IMR-90 (cell line): ENCODE data around the gene RELN. TPM values are rescaled to one million over a fixed set of nuclear protein-coding genes. Genes with fewer than 3 reads are reported as not detected.

Experiments used
- ATAC-seq: fragments of 200-7000 bp; cut with Tn5 transposase; 2 replicates; pipeline ENCODE4 v1.9.1; 2020; ENCODE audit warnings: low read depth, mild to moderate bottlenecking, moderate library complexity
- BruUV-seq: library from RNA; stranded (reverse); fragments of 400-500 nt; replicated peaks from 2 replicates; lab custom pipeline; 2021; lab: Mats Ljungman, UMichigan
- CTCF ChIA-PET: fragments of 300-600 bp; formaldehyde crosslinking; extraction: SDS; loops from one replicate; lab custom pipeline; 2021; ENCODE audit warnings: antibody characterized with exemption; lab: Yijun Ruan, JAX
- POLR2A ChIA-PET: fragments of 300-600 bp; sonication (Branson Sonifier 250); formaldehyde crosslinking; loops from one replicate; lab custom pipeline; 2022; ENCODE audit warnings: antibody characterized with exemption; ENCODE audit not compliant: unreplicated experiment; lab: Charles Lee
- DNase-seq: peaks from one replicate; pipeline ENCODE4 v3.0.0; 2013
- H2AFZ ChIP-seq: replicated peaks from 2 replicates; pipeline ENCODE3; 2013; ENCODE audit warnings: low read length, mild to moderate bottlenecking; ENCODE audit not compliant: poor library complexity
- H2AK5ac ChIP-seq: 2 replicates; pipeline ENCODE4 v1.6.1; 2013; ENCODE audit warnings: low read depth, low read length, inconsistent platforms
- H2AK9ac ChIP-seq: replicated peaks from 2 replicates; pipeline ENCODE3; 2013; ENCODE audit warnings: mild to moderate bottlenecking, low read depth, low read length, moderate library complexity; ENCODE audit not compliant: poor library complexity
- H2BK120ac ChIP-seq: 2 replicates; pipeline ENCODE4 v1.6.1; 2013; ENCODE audit warnings: low read depth, low read length, inconsistent platforms
- H2BK15ac ChIP-seq: 3 replicates; pipeline ENCODE4 v1.6.1; 2013; ENCODE audit warnings: low read depth, low read length, inconsistent platforms
- H2BK20ac ChIP-seq: 2 replicates; pipeline ENCODE4 v1.6.1; 2013; ENCODE audit warnings: low read depth, mild to moderate bottlenecking, inconsistent platforms, low read length, moderate library complexity
- H2BK5ac ChIP-seq: 2 replicates; pipeline ENCODE4 v1.6.1; 2013; ENCODE audit warnings: mild to moderate bottlenecking, low read depth, low read length, inconsistent platforms; ENCODE audit not compliant: poor library complexity, severe bottlenecking
- H3K14ac ChIP-seq: replicated peaks from 2 replicates; pipeline ENCODE4 v1.6.1; 2013; ENCODE audit warnings: low read depth, low read length, inconsistent platforms
- H3K18ac ChIP-seq: 2 replicates; pipeline ENCODE4 v1.6.1; 2013; ENCODE audit warnings: low read depth, low read length, control low read depth
- H3K23ac ChIP-seq: 2 replicates; pipeline ENCODE4 v1.6.1; 2013; ENCODE audit warnings: low read depth, low read length, inconsistent platforms
- H3K27ac ChIP-seq: 2 replicates; pipeline ENCODE4 v1.5.1; 2013; ENCODE audit warnings: mild to moderate bottlenecking, control low read depth, low read length; ENCODE audit not compliant: insufficient read depth
- H3K27me3 ChIP-seq: 2 replicates; pipeline ENCODE4 v1.6.1; 2013; ENCODE audit warnings: low read length; ENCODE audit not compliant: control insufficient read depth, insufficient read depth
- H3K36me3 ChIP-seq: 2 replicates; pipeline ENCODE4 v1.6.1; 2013; ENCODE audit warnings: low read length, mixed read lengths; ENCODE audit not compliant: control insufficient read depth, insufficient read depth
- H3K4ac ChIP-seq: 2 replicates; pipeline ENCODE4 v1.6.1; 2013; ENCODE audit warnings: low read depth, low read length, inconsistent platforms
- H3K4me1 ChIP-seq: 2 replicates; pipeline ENCODE4 v1.6.1; 2013; ENCODE audit warnings: low read length, mixed read lengths; ENCODE audit not compliant: control insufficient read depth, insufficient read depth
- H3K4me2 ChIP-seq: 2 replicates; pipeline ENCODE4 v1.6.1; 2013; ENCODE audit warnings: low read depth, mild to moderate bottlenecking, control low read depth, low read length, moderate library complexity
- H3K4me3 ChIP-seq: 2 replicates; pipeline ENCODE4 v1.5.1; 2013; ENCODE audit warnings: low read depth, mild to moderate bottlenecking, control low read depth, low read length, moderate library complexity; ENCODE audit not compliant: insufficient read depth
- H3K56ac ChIP-seq: 2 replicates; pipeline ENCODE4 v1.6.1; 2013; ENCODE audit warnings: low read length, inconsistent platforms; ENCODE audit not compliant: insufficient read depth; ENCODE audit errors: extremely low read depth
- H3K79me1 ChIP-seq, 2 experiments: 2 replicates each; pipeline ENCODE4 v1.6.1; 2013; ENCODE audit warnings: low read length in 2 of 2, inconsistent platforms in 1 of 2, low read depth in 1 of 2
- H3K9ac ChIP-seq: 2 replicates; pipeline ENCODE4 v1.6.1; 2013; ENCODE audit warnings: low read depth, low read length, control low read depth
- H3K9me1 ChIP-seq: 2 replicates; pipeline ENCODE4 v1.6.1; 2013; ENCODE audit warnings: low read length, inconsistent platforms; ENCODE audit not compliant: insufficient read depth
- H3K9me3 ChIP-seq: 2 replicates; pipeline ENCODE4 v1.6.1; 2013; ENCODE audit warnings: low read length; ENCODE audit not compliant: control insufficient read depth, insufficient read depth
- H4K20me1 ChIP-seq: 2 replicates; pipeline ENCODE4 v1.6.1; 2013; ENCODE audit warnings: low read length, inconsistent platforms; ENCODE audit not compliant: insufficient read depth
- H4K5ac ChIP-seq: 2 replicates; pipeline ENCODE4 v1.6.1; 2013; ENCODE audit warnings: mild to moderate bottlenecking, low read depth, low read length, control low read depth
- H4K8ac ChIP-seq, 2 experiments: 2 replicates each; pipeline ENCODE4 v1.6.1; 2013; ENCODE audit warnings: low read depth in 2 of 2, low read length in 2 of 2, control low read depth in 1 of 2, inconsistent platforms in 1 of 2
- H4K91ac ChIP-seq: 2 replicates; pipeline ENCODE4 v1.6.1; 2013; ENCODE audit warnings: low read depth, low read length, inconsistent platforms; ENCODE audit not compliant: insufficient read depth
- BHLHE40 ChIP-seq: fragments of 150-350 bp; IDR thresholded peaks from 2 replicates; pipeline ENCODE4 v1.6.1; 2016; ENCODE audit warnings: mild to moderate bottlenecking, low read depth, low read length
- CEBPB ChIP-seq: IDR thresholded peaks from 2 replicates; pipeline ENCODE4 v1.6.1; 2012; ENCODE audit warnings: low read depth, low read length, improper control_type of control experiment
- CHD1 ChIP-seq: IDR thresholded peaks from 2 replicates; pipeline ENCODE4 v1.6.1; 2012; ENCODE audit warnings: low read depth, low read length, improper control_type of control experiment
- FOS ChIP-seq: fragments of 150-350 bp; IDR thresholded peaks from 2 replicates; pipeline ENCODE4 v1.6.1; 2016; ENCODE audit warnings: low read depth, low read length
- MAFK ChIP-seq: IDR thresholded peaks from 2 replicates; pipeline ENCODE4 v1.6.1; 2012; ENCODE audit warnings: low read depth, low read length, improper control_type of control experiment
- MAZ ChIP-seq: IDR thresholded peaks from 2 replicates; pipeline ENCODE4 v1.6.1; 2012; ENCODE audit warnings: low read depth, mild to moderate bottlenecking, low read length, improper control_type of control experiment, moderate library complexity, borderline replicate concordance
- MXI1 ChIP-seq: IDR thresholded peaks from 2 replicates; pipeline ENCODE4 v1.6.1; 2012; ENCODE audit warnings: low read depth, mild to moderate bottlenecking, low read length, moderate library complexity, borderline replicate concordance
- NFE2L2 ChIP-seq: fragments of 150-350 bp; IDR thresholded peaks from 2 replicates; pipeline ENCODE4 v1.6.1; 2016; ENCODE audit warnings: low read depth, mild to moderate bottlenecking, low read length
- POLR2A ChIP-seq: IDR thresholded peaks from 2 replicates; pipeline ENCODE4 v1.6.1; 2012; ENCODE audit warnings: mild to moderate bottlenecking, low read depth, low read length
- RAD21 ChIP-seq: IDR thresholded peaks from 2 replicates; pipeline ENCODE4 v1.6.1; 2012; ENCODE audit warnings: low read length, improper control_type of control experiment
- RCOR1 ChIP-seq: IDR thresholded peaks from 2 replicates; pipeline ENCODE4 v1.6.1; 2012; ENCODE audit warnings: mild to moderate bottlenecking, low read length, improper control_type of control experiment; ENCODE audit not compliant: insufficient replicate concordance
- RFX5 ChIP-seq: IDR thresholded peaks from 2 replicates; pipeline ENCODE4 v1.8.0; 2012; ENCODE audit warnings: low read depth, mild to moderate bottlenecking, low read length, moderate library complexity
- SMC3 ChIP-seq: fragments of 150-350 bp; IDR thresholded peaks from 2 replicates; pipeline ENCODE4 v1.6.1; 2016; ENCODE audit warnings: low read depth, mild to moderate bottlenecking, antibody characterized with exemption, low read length, moderate library complexity
- WGBS, 2 experiments: methylation state at CpG; one replicate each; pipeline versions ENCODE4 v1.1.5 to v1.1.7; 2013; ENCODE audit warnings: missing lambda C conversion rate in 2 of 2; ENCODE audit not compliant: insufficient read length in 1 of 2; ENCODE audit errors: extremely low coverage in 2 of 2; 5-methylcytosine and 5-hydroxymethylcytosine counted together
- dilution Hi-C: fragments of 300-500 bp; cut with HindIII; formaldehyde crosslinking; loops from one replicate; pipeline ENCODE4 v1.14.3; 2018; ENCODE audit warnings: low sequenced_read_pairs; ENCODE audit not compliant: unreplicated experiment
- in situ Hi-C: fragments of 300-500 bp; cut with MboI; formaldehyde crosslinking; loops from 3 replicates; pipeline ENCODE4 v1.14.3; 2019; ENCODE audit warnings: low sequenced_read_pairs, inconsistent platforms, mixed read lengths
- intact Hi-C: fragments of 100-400 bp; cut with micrococcal nuclease; formaldehyde crosslinking; loops from 2 replicates; pipeline ENCODE4 v1.10.0; 2022
- polyA plus RNA-seq, 3 experiments: library from polyadenylated mRNA; depleted of rRNA; stranded (reverse); fragments of >200 nt; gene quantifications; 2 replicates each; pipeline ENCODE4 v1.2.3, GENCODE V29; 2012; ENCODE audit warnings: low replicate concordance in 1 of 3
- total RNA-seq: library from RNA; depleted of rRNA; stranded (reverse); fragments of >200 nt; gene quantifications from 2 replicates; pipeline ENCODE4 v1.2.3, GENCODE V29; 2012

The RELN gene
- total and polyA plus RNA-seq, 2 of the 4 experiments (the other 2 are of a cell fraction): 14.7 to 23.7 TPM

DNA sequence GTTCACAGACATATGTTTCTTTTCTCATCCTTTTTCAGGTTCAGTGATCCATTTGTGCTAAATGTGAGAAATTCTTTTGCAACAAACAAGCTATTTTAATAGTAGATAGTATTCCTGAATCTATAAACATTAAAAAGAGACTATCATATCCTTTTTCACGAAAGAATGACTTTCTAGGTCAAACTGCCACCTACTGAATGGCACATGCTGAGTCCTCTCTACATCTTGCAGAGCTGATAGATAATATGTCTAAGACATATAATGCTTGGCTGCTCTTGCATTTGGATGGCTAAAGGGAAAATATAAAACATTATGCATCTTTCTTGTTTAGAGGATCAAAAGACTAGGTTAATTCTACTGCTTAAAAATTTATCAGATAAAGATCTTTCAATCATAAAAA lies 429.3 kb downstream of the RELN start:
- Histone ChIP-seq H3K9me1 (no peaks in the 10 kb centered on the region), H3K9me3 (no peaks in the 10 kb centered on the region), H4K5ac (no peak overlapping the region), H2BK15ac (no peak overlapping the region), H3K4me2 (no peak overlapping the region), H2BK20ac (no peak overlapping the region), H3K56ac (no peak overlapping the region), H4K91ac (no peak overlapping the region), H3K4me1 (peaks cover 2% of the 10 kb centered on the region; the same call in 1 of the 2 replicates), H2BK5ac (no peak overlapping the region), H2BK120ac (no peak overlapping the region), H3K4ac (no peak overlapping the region), H2AFZ (no peak overlapping the region), H3K27ac (no peak overlapping the region), H3K79me1 (no peaks in the 10 kb centered on the region), H4K8ac (no peak overlapping the region), H3K18ac (no peak overlapping the region), H3K4me3 (no peak overlapping the region), H4K20me1 (no peaks in the 10 kb centered on the region), H2AK9ac (no peak overlapping the region), H3K9ac (no peak overlapping the region), H3K23ac (no peak overlapping the region), H2AK5ac (no peak overlapping the region), H3K14ac (no peak overlapping the region), H3K27me3 (no peaks in the 10 kb centered on the region), H3K36me3 (peaks cover 3% of the 10 kb centered on the region; the same call in 1 of the 2 replicates)
- intact Hi-C loops: no loop called here
- CTCF ChIA-PET: no interaction called here
- TF ChIP-seq POLR2A (no peak), BHLHE40 (no peak), RFX5 (no peak), NFE2L2 (no peak), MAZ (no peak), CHD1 (no peak), RCOR1 (no peak), MXI1 (no peak), MAFK (no peak), RAD21 (no peak), SMC3 (no peak), FOS (no peak), CEBPB (no peak)
- POLR2A ChIA-PET: no interaction called here
- no TSS peak for BruUV-seq
- no CpG with 5 or more reads among the region's 1 CpG for WGBS, 2 experiments
- no peak for ATAC-seq
- in situ Hi-C loops: no loop called here
- dilution Hi-C loops: no loop called here
- no peak for DNase-seq
